HG03442 (cell line): Measurements from ENCODE around the gene ASCL4.

Experiments
- ATAC-seq: cut with Tn5 transposase; IDR thresholded peaks from one replicate; pipeline ENCODE4 v1.9.1; 2021; ENCODE audit warnings: mild to moderate bottlenecking, moderate library complexity; ENCODE audit not compliant: unreplicated experiment

Gene ASCL4

GRCh38 chr12:107778383-107779025, 4.0 kb downstream of the ASCL4 start:
- ATAC-seq = no peak

DNA sequence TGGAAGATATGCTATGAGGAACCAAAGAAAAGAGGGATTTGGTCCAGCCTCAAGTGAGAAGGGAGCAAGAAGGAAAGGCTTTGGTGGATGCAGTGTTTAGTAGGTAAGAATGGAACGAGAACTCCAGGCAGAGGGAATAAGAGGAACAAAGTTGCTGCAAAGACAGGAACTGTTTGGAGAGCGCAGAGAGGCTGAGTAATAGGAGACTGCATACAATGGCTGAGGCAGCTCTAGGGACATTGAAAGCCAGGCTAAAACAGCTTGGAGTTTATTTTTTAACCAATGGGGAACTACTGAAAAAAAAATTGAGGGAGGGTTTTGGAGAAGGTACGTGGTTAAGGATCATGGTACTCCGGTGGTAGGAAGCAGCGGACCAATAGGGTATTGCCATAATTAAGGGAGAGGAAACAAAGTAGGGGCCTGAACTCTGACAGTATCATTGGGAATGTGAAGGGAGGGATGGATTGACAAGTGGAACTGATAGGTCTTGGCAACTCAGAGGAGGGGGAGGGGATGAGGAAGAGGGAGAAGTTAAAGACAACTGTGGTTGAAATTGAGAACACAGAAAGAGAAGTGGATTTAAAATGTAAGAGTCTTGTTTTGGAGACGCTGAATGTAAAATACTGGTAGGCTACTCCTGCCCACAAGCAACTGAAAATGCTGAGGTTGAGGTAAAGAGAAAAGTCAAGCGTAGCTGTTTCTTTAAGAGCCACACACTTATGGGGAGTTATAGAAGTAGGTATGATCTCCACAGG, 4.8 kb downstream of the ASCL4 start:
- peak; percentile 48 for ATAC-seq

GRCh38 chr12:107780298-107780697, 5.8 kb downstream of the ASCL4 start:
- ATAC-seq = no peak

- no peak for ATAC-seq
Measured at GRCh38 chr12:107782067-107782466, 7.6 kb downstream of the ASCL4 start.

GRCh38 chr12:107783406-107784376, 9.2 kb downstream of the ASCL4 start:
- peak; percentile 37 for ATAC-seq

GRCh38 chr12:107788281-107788680, 13.8 kb downstream of the ASCL4 start:
- ATAC-seq = no peak

DNA sequence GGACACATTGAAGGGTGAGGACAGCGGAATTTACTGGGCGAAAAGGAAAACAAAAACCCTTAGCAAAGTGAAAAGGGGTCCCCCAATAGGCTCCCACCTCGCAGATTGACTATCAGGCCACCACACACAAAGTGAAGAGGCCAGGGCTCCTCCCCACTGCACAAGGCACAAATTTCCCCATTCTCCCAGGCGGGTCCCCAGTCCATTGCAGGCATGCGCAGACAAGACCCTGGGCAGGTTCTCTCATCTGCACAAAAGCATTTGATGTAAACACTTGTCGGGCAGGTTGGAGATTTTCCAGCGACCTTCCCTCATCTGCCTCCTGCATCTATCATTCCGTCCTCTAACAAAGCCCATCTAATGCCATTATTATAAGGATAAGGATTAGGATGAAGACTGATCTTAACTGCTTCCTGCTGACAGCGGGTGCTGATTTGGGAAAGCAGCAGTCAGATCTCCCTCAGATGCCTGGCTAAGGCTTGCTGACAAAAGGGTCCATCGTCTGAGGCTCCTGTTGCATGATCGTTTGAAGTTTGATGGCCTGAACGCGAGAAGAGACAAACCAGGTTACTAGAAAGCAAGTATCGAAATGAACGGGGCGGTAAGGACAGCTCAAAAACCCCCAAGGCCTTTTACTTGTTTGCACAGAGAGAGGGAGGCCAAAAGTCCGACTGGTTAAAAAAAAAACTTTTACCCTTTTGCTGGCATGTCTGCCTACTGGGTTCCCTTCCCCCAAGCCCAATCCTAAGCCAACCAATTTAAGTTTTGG, 14.4 kb downstream of the ASCL4 start:
- ATAC-seq = no peak

DNA sequence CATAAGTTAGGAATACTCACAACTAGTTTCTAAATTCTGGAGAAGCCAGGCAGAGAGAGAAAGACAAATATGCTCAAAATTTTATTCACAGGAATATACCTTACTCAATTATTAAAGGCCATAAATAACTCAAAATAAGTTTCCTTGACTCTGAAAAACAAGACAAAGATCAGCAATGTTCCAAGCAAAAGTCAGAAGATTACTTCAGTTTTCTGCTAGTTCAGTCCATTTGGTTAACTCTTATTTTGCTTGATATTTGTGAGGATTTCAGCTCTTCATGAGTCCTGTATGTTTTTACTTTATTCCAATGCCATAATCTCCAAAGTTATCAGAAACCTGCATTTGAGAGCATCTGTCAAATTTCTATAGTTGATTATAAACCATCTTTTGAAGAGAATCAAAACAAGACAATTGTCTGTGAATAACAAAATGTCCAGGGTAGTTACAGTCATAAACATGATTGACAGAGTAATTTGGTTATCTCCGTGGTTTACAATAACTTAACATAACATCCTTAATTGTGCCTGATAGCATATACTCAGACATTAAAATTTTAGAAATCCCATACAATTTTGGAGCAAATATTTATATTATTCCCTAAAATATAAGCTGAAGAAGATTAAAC, 17.1 kb downstream of the ASCL4 start:
- ATAC-seq = no peak

- no peak for ATAC-seq
Measured at GRCh38 chr12:107794451-107794850, 19.9 kb downstream of the ASCL4 start.

- ATAC-seq = no peak
Measured at GRCh38 chr12:107798580-107798979, 24.1 kb downstream of the ASCL4 start.

- no peak for ATAC-seq
Measured at GRCh38 chr12:107801150-107801549, 26.6 kb downstream of the ASCL4 start.

DNA sequence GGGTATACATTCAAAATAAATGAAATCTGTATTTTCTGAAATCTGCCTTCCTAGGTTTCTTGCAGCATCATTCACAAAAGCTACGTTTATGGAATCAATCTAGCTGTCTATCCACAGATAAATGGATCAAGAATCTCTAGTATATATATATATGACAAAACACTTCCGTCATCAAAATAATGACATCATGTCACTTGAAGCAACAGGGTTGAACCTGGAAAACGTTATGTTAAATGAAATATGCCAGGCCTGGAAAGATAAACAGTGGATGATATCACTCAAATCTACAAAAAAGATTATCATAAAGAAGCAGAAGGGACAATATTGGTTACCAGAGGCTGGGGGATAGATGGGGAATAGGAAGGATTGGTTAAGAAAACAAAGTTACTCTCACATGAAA, 28.6 kb downstream of the ASCL4 start:
- ATAC-seq = no peak

DNA sequence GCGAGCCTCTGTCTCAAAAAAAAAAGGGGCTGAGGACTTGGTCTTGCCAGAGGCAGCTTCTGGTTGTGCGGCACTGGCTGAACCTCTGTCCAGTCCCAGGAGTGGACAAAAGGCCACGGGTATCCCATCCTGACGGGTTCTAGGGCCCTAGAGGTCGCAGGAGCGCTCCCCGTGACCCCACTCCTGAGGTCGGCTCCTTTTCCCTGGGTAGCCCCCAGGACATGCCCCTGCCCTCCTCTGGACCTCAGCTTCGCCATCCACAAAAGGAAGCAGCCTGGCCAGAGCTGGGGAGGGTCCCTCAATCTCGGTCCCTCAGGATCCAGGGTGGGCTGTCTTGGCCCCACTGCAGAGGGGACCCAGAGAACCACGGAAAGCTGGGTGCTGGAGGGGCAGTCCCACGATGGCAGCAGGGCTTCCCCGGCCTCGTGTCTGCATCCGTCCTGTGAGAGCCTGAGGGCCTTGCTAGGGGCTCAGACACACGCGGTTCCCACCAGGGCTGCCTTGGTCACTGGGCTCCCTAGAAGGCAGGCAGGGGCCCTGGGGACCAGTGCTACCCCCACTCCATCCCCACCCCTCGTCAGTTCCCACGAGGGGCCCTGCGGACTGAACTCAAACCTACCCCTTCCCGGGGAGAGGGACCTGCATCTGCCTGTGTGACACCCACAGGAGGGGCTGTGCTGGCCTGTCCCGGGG, 31.1 kb downstream of the ASCL4 start:
- no peak for ATAC-seq

DNA sequence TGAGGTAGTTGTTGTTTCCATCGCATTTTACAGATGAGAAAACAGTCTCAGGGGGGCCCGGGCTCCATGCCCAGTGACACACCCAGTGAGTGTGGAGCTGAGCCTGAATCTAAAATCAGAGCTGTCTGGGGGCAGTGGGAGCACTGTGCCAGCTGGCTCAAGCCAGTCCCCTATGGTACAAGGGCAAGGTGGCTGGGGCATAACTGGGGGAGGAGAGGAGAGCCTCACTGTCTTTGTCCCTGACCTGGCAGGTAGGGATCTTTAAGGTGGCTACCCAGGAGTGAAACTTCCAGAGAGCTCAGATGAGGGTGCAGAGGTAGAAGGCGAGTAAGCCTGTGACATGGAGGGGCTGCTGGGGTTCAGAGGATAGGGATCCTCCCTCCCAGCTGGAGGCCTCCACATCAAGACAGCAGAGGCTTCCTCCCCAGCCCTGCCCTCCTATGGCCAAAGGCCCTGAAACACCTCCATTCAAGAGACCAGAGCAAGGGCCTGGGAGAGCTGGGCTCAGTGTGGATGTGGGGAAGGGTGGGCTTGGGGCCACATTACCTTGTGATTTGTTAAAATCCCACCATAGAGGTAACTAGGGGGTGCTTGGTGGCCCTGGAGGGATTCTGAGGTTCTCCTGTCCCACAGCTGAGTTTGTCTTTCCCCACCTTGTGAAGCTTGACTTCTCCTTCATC, 33.1 kb downstream of the ASCL4 start:
- ATAC-seq = no peak

DNA sequence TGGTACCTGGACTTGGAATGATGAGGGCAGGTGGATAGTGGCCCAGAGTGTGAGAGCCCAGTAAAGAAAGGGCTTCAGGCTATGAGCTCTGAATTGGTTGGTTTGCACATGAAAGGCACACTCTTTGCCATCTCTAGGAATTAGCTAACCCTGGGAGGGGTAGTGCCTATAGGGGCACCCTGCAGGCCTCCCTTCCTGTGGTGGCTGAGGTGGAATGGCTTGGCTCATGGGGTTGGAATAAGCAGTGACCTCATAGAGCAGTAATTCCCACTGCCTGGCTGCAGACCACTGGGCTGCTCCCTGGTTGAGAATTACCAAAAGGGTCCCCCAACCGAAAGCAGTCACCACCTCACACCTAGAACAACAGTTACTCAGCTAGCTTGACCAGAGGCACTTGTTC, 42.7 kb downstream of the ASCL4 start:
- ATAC-seq = no peak

GRCh38 chr12:107818984-107819383, 44.5 kb downstream of the ASCL4 start:
- no peak for ATAC-seq

DNA sequence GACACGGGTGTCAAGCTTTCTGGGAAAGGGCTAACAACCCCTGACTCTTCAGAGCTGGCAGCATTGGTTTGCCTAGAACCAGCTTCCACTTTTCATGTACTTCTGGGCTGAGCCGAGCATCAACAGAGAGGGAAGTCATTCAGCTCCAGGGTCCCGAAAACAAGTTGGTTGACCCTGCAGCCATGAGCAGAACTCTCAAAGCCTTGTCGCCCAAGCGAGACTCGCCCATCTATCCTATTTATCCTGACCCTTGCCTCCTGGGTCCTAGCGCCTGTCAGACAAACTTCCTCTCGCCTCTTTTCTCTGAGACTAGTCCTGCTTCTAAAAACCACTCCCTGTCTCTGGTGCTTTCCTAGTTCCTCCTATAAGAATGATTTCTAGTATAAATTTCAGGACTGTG, 47.9 kb downstream of the ASCL4 start:
- ATAC-seq = no peak
